Common myeloid progenitor, CD34-positive (primary cell): ENCODE results near the gene KCNA10.

Source experiments
- CTCF ChIA-PET: fragments of 350-600 bp; sonication (Branson Sonifier 250); formaldehyde crosslinking; loops from one replicate; lab custom pipeline; 2021; ENCODE audit warnings: antibody characterized with exemption; lab: Charles Lee
- POLR2A ChIA-PET: fragments of 350-600 bp; sonication (Branson Sonifier 250); formaldehyde crosslinking; loops from one replicate; lab custom pipeline; 2021; ENCODE audit warnings: antibody characterized with exemption; lab: Charles Lee
- DNase-seq, 3 donors: peaks; one replicate each; pipeline versions ENCODE4 v3.0.0 to v3.0.0-alpha.2; 2013
- H3K27ac ChIP-seq, 2 experiments: 1 replicate in 1 of 2; 2 replicates in 1 of 2; pipeline ENCODE4 v1.7.0; 2013; ENCODE audit warnings: inconsistent platforms in 2 of 2, low read length in 2 of 2, mild to moderate bottlenecking in 2 of 2, low read depth in 1 of 2, moderate library complexity in 1 of 2; ENCODE audit not compliant: severe bottlenecking in 2 of 2, insufficient read depth in 1 of 2, poor library complexity in 1 of 2
- H3K27me3 ChIP-seq, 5 experiments: replicated peaks in 2 of 5; 1 replicate in 3 of 5; 2 replicates in 2 of 5; pipeline versions ENCODE4 v1.6.1 to v1.7.0; 2013; ENCODE audit warnings: low read length in 4 of 5, mild to moderate bottlenecking in 2 of 5, moderate library complexity in 2 of 5, inconsistent platforms in 1 of 5; ENCODE audit not compliant: insufficient read depth in 5 of 5, control insufficient read depth in 4 of 5
- H3K36me3 ChIP-seq, 4 experiments: 1 replicate in 2 of 4; 2 replicates in 2 of 4; pipeline versions ENCODE4 v1.6.1 to v1.7.0; 2013; ENCODE audit warnings: low read length in 3 of 4, control low read depth in 1 of 4, mild to moderate bottlenecking in 1 of 4; ENCODE audit not compliant: control insufficient read depth in 4 of 4, insufficient read depth in 4 of 4
- H3K4me1 ChIP-seq, 4 experiments: 1 replicate in 3 of 4; 2 replicates in 1 of 4; pipeline versions ENCODE4 v1.6.1 to v1.7.1; 2013; ENCODE audit warnings: low read length in 3 of 4, mild to moderate bottlenecking in 3 of 4, control low read depth in 1 of 4, inconsistent platforms in 1 of 4, moderate library complexity in 1 of 4; ENCODE audit not compliant: control insufficient read depth in 4 of 4, insufficient read depth in 4 of 4; ENCODE audit errors: control extremely low read depth in 1 of 4
- H3K4me3 ChIP-seq, 7 experiments: 1 replicate in 4 of 7; 2 replicates in 3 of 7; pipeline versions ENCODE4 v1.5.1 to v1.7.0; 2013; ENCODE audit warnings: mild to moderate bottlenecking in 7 of 7, low read length in 6 of 7, moderate library complexity in 6 of 7, inconsistent platforms in 2 of 7, low read depth in 2 of 7, control low read depth in 1 of 7; ENCODE audit not compliant: insufficient read depth in 4 of 7, control insufficient read depth in 1 of 7; ENCODE audit errors: extremely low read depth in 1 of 7
- H3K9me3 ChIP-seq, 5 experiments: 1 replicate in 4 of 5; 2 replicates in 1 of 5; pipeline versions ENCODE4 v1.6.1 to v1.7.1; 2013; ENCODE audit warnings: low read length in 4 of 5, mild to moderate bottlenecking in 2 of 5, inconsistent platforms in 1 of 5, low read depth in 1 of 5, moderate library complexity in 1 of 5; ENCODE audit not compliant: control insufficient read depth in 4 of 5, insufficient read depth in 2 of 5; ENCODE audit errors: control extremely low read depth in 1 of 5
- WGBS: methylation state at CpG from one replicate; pipeline ENCODE4 v1.1.5; 2013; ENCODE audit not compliant: insufficient coverage; 5-methylcytosine and 5-hydroxymethylcytosine counted together

KCNA10 gene

GRCh38 chr1:110482662-110483307 lies 36.2 kb downstream of the KCNA10 start:
- 26% methylated on average over 14 of the region's 18 CpGs for WGBS
- POLR2A ChIA-PET = no interaction called here

DNA sequence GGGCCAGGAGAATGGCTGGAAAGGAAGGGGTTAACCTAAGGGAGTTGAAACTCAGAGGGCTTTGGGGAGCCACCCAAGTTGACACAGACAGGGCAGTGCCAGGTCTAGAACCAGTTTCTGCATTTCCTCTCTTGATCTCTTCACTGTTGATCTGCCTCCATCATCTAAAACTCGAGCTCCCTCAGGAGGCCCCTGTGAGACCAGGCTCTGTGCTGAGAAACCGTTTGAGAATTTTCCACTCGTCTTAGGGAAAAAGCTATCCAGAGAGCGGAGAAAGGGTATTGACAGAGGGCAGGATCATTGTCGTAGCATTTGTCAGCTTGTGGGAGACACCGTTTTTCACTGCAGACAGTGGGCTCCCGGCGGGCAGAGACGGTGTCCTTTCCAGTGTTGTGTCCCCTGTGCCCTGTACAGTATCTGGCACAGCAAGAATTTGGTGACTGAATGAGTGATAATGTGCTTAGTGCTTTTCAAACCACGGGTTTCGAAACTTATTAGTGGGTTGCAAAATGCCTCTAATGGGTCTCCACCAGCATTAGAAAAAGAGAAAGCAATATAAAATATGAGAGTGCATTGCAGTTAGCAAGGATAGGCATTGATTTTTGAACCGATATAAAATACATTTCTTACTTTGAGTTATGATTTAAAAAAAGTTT lies 36.9 kb downstream of the KCNA10 start:
- H3K27ac ChIP-seq = no peak overlapping the region
- no peak overlapping the region for H3K4me3 ChIP-seq
- H3K27me3 ChIP-seq = peaks cover 0 to 7% (median 0%) of the 10 kb centered on the region in 5 experiments
- H3K9me3 ChIP-seq = no peaks in the 10 kb centered on the region
- DNase-seq = no peak
- peaks cover 0 to 13% (median 5%) of the 10 kb centered on the region in 4 experiments for H3K4me1 ChIP-seq
- 73% methylated on average over 12 of the region's 12 CpGs for WGBS
- POLR2A ChIA-PET = no interaction called here
- H3K36me3 ChIP-seq = no peaks in the 10 kb centered on the region
- CTCF ChIA-PET = interaction anchor here (1.3 to 8.0 kb wide), 7 partner anchors 15 to 274 kb away, joined by 3 to 68 read pairs (median 3); no protein-coding TSS in a partner anchor

More at GRCh38 chr1:110482662-110483307, 36.2 kb downstream of the KCNA10 start:
- H3K4me1 ChIP-seq = peaks cover 0 to 13% (median 5%) of the 10 kb centered on the region in 4 experiments
- H3K27me3 ChIP-seq = peaks cover 0 to 7% (median 0%) of the 10 kb centered on the region in 5 experiments
- no peak for DNase-seq
- no peaks in the 10 kb centered on the region for H3K9me3 ChIP-seq
- CTCF ChIA-PET = interaction anchor here (0.8 to 8.0 kb wide), 7 partner anchors 9 to 275 kb away, joined by 3 to 68 read pairs (median 3); no protein-coding TSS in a partner anchor
- H3K4me3 ChIP-seq = peak overlapping the region in 1 of 7 experiments; percentile 14
- H3K36me3 ChIP-seq = no peaks in the 10 kb centered on the region
- no peak overlapping the region for H3K27ac ChIP-seq

- Histone ChIP-seq H3K27me3 (peaks cover 0 to 7% (median 0%) of the 10 kb centered on the region in 5 experiments), H3K27ac (no peak overlapping the region), H3K4me1 (peaks cover 0 to 13% (median 5%) of the 10 kb centered on the region in 4 experiments), H3K36me3 (no peaks in the 10 kb centered on the region), H3K9me3 (no peaks in the 10 kb centered on the region), H3K4me3 (no peak overlapping the region)
- DNase-seq = no peak
- ChIA-PET POLR2A (interaction anchor here (0.7 kb wide), 1 partner anchor 18 kb away, joined by 3 read pairs; no protein-coding TSS in a partner anchor), CTCF (interaction anchor here (0.9 to 8.0 kb wide), 6 partner anchors 13 to 68 kb away, joined by 3 to 68 read pairs (median 4); no protein-coding TSS in a partner anchor)
- WGBS = 88% methylated on average over 4 of the region's 4 CpGs
Measured at GRCh38 chr1:110480356-110481096, 38.4 kb downstream of the KCNA10 start.

- ChIA-PET CTCF (interaction anchor here (0.6 to 8.0 kb wide), 4 partner anchors 14 to 26 kb away, joined by 3 to 68 read pairs (median 3); no protein-coding TSS in a partner anchor), POLR2A (no interaction called here)
- no peaks in the 10 kb centered on the region for H3K9me3 ChIP-seq
- H3K4me1 ChIP-seq = peaks cover 0 to 13% (median 5%) of the 10 kb centered on the region in 4 experiments
- no peak overlapping the region for H3K27ac ChIP-seq
- H3K36me3 ChIP-seq = no peaks in the 10 kb centered on the region
- peaks cover 0 to 4% (median 0%) of the 10 kb centered on the region in 5 experiments for H3K27me3 ChIP-seq
- WGBS = 96% methylated on average over 6 of the region's 8 CpGs
- H3K4me3 ChIP-seq = no peak overlapping the region
- DNase-seq = no peak
Measured at GRCh38 chr1:110478886-110479285, 40.1 kb downstream of the KCNA10 start.

GRCh38 chr1:110477967-110478640 lies 40.9 kb downstream of the KCNA10 start:
- no peak for DNase-seq

GRCh38 chr1:110477445-110477957 lies 41.5 kb downstream of the KCNA10 start:
- POLR2A ChIA-PET = no interaction called here
- H3K27me3 ChIP-seq = peaks cover 0 to 4% (median 0%) of the 10 kb centered on the region in 5 experiments

More at GRCh38 chr1:110477967-110478640, 40.9 kb downstream of the KCNA10 start:
- H3K4me3 ChIP-seq = no peak overlapping the region
- peaks cover 0 to 4% (median 0%) of the 10 kb centered on the region in 5 experiments for H3K27me3 ChIP-seq
- H3K4me1 ChIP-seq = peaks cover 0 to 10% (median 5%) of the 10 kb centered on the region in 4 experiments
- no peaks in the 10 kb centered on the region for H3K36me3 ChIP-seq
- H3K9me3 ChIP-seq = no peaks in the 10 kb centered on the region
- WGBS = 100% methylated on average over 1 of the region's 3 CpGs
- ChIA-PET POLR2A (no interaction called here), CTCF (interaction anchor here (0.9 to 8.0 kb wide), 3 partner anchors 18 to 25 kb away, joined by 3 to 68 read pairs (median 3); no protein-coding TSS in a partner anchor)
- H3K27ac ChIP-seq = no peak overlapping the region

More at GRCh38 chr1:110477445-110477957, 41.5 kb downstream of the KCNA10 start:
- peak in 1 of 3 donors; percentile 20 for DNase-seq
- H3K9me3 ChIP-seq = no peaks in the 10 kb centered on the region
- CTCF ChIA-PET = interaction anchor here (0.9 to 8.0 kb wide), 4 partner anchors 10 to 20 kb away, joined by 3 to 68 read pairs (median 5); no protein-coding TSS in a partner anchor
- H3K4me3 ChIP-seq = no peak overlapping the region
- no peak overlapping the region for H3K27ac ChIP-seq
- H3K4me1 ChIP-seq = peaks cover 0 to 4% (median under 1%) of the 10 kb centered on the region in 4 experiments
- H3K36me3 ChIP-seq = no peaks in the 10 kb centered on the region
- 96% methylated on average over 3 of the region's 3 CpGs for WGBS
